GM12875 (cell line): Measurements from ENCODE around the gene EIF2B4.

ENCODE experiments used
- H3K4me3 ChIP-seq: one replicate; pipeline ENCODE4 v1.5.1; 2011; ENCODE audit warnings: low read depth, low read length, control low read depth
- CTCF ChIP-seq: IDR thresholded peaks from 2 replicates; pipeline ENCODE4 v1.5.1; 2011; ENCODE audit warnings: low read depth, mild to moderate bottlenecking, control low read depth, inconsistent platforms, low read length, moderate library complexity, borderline replicate concordance; ENCODE audit not compliant: insufficient read depth

EIF2B4 gene

GRCh38 chr2:27370026-27370815, at the start of gene EIF2B4, which contains the start of gene SNX17:
Gene EIF2B4, minus strand, starts transcription at chr2:27370338. Its CDS starts 24 bp downstream, at chr2:27370314.
Gene SNX17, plus strand, starts transcription at chr2:27370616. Its CDS starts 128 bp downstream, at chr2:27370744.
- peak; percentile 86 for TF ChIP-seq CTCF
- H3K4me3 ChIP-seq: peak within 1 kb of the TSS; percentile 85

- no peak for TF ChIP-seq CTCF
- H3K4me3 ChIP-seq: no peak overlapping the region
These were observed 46.0 kb upstream of the EIF2B4 start for GRCh38 chr2:27416151-27416550.

GRCh38 chr2:27412419-27413152, 42.4 kb upstream of the EIF2B4 start:
- TF ChIP-seq CTCF: no peak
- no peak overlapping the region for H3K4me3 ChIP-seq

- H3K4me3 ChIP-seq: peak within 1 kb of the TSS; percentile 96
- no peak for TF ChIP-seq CTCF
These were observed 39.4 kb upstream of the EIF2B4 start, which contains the start of gene PPM1G for GRCh38 chr2:27409321-27410073. Gene PPM1G, minus strand, starts transcription at chr2:27409591. Its CDS starts 169 bp downstream, at chr2:27409422.

GRCh38 chr2:27408601-27409320, 38.6 kb upstream of the EIF2B4 start:
- TF ChIP-seq CTCF: no peak
- H3K4me3 ChIP-seq: peak overlapping the region; percentile 96

- peak overlapping the region; percentile 96 for H3K4me3 ChIP-seq
- TF ChIP-seq CTCF: peak; percentile 32; the same call in 1 of the 2 replicates
These were observed 37.8 kb upstream of the EIF2B4 start for GRCh38 chr2:27407798-27408491.
